HG02852 (cell line): ENCODE measurements around the gene ENDOV.
A peak's percentile ranks its signal among the peaks of the same experiment; 100 is the strongest.

ENCODE experiments used
- ATAC-seq: cut with Tn5 transposase; IDR thresholded peaks from one replicate; pipeline ENCODE4 v1.9.1; 2021; ENCODE audit warnings: mild to moderate bottlenecking, moderate library complexity; ENCODE audit not compliant: unreplicated experiment

ENDOV gene

GRCh38 chr17:80447790-80448189 lies 32.8 kb downstream of the ENDOV start:
- no peak for ATAC-seq

DNA sequence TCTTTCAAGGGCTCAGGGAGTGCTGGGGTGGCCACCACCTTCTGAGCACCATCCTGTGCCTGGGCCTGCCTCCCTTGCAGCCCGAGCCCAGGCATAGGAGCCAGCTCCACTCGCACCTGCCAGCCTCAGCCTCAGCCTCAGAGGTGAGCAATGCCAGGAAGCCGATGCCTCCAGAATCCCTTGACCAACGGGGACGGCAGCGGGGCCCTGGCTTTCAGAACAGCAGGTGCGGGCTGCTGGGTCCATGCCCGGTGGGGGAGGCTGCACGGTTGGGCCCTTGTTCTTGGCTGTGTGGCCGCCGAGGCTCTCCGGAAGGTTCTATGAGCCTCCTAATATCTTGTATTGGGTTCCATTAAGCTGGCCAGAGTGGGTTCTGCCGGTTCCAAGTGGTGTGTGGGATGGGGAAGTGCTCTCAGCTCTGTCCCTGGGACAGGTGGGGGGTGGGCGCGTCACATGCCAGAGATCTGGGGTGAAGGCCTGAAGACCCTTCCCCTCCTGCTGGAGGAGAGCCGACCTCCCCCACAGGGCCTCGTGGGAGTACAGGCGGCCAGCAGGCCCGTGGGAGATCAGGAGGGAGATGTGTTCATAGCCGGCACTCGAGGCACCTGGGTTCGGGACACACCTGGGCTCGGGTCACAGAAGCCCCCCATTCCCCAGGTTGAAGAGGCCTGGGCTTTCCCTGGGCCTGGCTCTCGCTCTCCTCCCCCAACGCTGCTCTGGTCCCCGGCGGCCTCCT lies 34.4 kb downstream of the ENDOV start:
- ATAC-seq, result no peak

DNA sequence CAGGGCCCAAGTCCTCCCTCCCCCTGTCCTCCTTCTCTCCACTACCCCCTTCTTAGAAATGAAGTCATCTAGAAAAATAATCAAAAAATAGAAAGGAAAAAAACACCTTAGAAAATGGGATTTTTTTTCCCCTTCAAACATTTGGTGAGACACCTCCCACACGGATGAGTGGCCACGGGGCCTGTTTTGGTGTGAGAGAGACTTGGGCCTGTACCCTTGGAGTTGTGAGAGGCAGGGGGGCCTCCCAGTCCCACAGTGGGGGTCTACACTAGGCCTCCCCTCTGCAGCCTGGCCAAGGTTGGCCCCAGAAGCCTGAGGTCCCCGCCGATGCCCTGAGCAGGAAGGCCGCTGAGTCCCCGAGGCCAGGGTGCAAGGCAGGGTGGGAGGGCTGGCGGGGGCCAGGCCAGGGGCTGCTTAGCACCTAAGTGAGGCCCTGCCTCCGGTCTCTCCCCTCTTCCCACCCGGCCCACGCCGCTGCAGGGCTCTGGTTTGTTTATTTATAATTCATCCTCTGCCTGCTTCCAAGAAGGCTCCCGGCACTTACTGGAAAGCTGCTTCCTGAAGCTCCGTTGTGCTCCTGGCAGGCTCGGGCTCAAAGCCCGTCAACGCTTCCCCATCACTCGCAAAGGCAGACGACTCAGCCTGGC lies 35.1 kb downstream of the ENDOV start:
- ATAC-seq, result no peak

DNA sequence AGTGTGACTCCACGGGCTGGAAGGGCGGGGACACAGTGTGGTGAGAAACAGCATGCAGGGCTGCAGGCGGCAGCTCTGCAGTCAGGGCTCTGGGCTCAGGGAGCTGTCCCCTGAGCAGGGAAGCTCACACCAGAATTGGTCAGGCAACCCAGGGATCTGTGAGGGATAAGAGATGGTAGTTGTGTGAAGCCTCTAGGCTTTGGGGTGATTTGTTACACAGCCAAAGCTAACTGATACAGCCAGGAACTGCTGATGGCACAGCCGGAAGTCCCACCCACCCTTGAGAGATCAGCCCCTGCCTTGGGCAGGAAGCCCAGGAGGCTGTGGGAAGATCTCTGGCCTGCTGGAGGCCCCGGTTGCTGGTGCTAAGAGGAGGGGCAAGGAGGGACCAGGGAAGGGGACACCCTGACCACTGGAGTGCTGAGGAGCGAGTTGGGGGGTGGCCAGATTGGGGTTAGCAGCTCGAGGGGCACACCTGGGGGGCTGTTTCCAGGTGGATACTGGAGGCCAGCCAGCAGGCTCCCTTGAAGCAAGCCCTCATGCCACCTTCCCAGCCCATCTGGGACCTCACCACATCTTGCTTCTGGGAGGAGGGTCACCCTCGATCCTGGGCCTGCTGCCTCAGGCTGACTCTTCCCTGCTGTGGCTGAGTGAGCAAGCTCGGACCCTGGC lies 36.3 kb downstream of the ENDOV start:
- ATAC-seq, result no peak

DNA sequence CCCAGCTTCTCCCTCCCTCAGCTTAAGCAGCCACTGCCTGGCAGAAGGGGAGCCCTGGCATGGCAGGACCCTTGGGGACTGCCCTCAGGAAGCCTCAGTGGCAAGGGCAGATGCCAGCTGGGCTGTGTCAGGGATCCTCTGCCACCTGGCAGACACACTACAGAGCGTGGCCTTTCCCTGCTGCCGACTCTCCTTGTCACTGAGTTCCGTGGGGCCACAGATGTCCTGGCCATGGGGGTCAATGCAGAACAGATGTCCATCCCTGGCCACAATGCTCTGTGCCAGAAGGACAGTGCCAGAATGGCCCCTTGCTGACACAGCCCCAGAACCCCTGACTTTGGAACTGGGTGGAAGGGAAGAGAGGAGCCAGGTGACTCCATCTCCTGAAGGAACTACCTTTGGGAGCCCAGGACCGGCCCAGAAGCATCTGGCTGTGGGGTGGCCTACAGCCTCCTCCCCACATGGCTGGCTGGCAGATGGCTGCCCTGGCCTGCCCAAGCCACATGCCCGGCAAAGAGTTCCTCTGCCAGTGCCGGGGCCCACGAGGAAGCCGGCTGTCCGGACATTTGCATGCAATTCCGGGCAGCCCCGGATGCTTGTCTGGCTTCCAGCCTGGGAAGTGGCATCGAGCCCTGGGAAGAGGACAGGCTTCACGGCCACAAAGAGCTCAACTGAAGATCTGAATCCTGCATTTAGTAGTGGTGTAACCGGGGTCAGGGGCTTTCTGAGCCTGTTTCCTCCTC lies 37.4 kb downstream of the ENDOV start:
- ATAC-seq, result no peak

GRCh38 chr17:80453126-80453997 lies 38.4 kb downstream of the ENDOV start:
- ATAC-seq, result no peak

- peak; percentile 28 for ATAC-seq
These were observed 39.1 kb downstream of the ENDOV start for GRCh38 chr17:80453998-80454556.

DNA sequence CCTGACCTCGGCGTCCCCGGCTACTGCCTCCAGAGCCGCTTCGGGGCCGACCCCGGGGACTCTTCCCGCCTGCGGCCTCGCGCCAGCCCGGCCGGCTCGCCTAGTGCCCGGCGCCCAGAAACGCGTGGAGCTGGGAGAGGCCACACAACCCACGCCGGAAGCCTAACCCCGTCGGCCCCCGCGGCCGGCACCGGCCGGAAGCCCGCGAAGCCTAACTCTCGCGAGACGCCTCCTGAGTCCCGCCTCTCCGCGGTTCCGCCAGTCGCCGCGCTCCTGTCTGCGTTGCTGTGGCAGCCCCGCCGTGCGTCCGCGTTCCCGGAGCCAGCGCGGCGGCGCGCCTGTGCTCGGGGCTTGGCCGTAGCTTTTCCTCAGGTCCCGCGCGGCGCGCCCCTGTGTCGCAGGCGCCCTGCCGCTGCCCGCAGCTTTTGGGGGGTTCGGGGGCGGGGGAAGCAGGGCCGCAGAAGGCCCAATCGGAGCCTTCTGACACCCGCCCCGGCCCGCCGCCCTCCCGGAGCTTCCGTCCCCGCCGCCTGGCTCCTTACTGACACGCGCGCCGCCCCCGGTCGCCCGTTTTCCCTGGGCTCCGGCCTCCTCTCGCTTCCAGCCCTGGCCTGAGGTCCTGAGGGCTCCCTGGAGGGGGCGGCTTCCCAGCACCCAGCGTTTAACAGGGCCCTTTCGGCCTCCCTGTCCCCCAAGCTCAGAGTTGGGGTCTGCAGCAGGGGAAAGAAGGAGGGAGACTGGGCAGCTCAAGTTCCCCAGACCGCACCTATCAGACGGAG lies 39.8 kb downstream of the ENDOV start:
- ATAC-seq, result peak; percentile 85

DNA sequence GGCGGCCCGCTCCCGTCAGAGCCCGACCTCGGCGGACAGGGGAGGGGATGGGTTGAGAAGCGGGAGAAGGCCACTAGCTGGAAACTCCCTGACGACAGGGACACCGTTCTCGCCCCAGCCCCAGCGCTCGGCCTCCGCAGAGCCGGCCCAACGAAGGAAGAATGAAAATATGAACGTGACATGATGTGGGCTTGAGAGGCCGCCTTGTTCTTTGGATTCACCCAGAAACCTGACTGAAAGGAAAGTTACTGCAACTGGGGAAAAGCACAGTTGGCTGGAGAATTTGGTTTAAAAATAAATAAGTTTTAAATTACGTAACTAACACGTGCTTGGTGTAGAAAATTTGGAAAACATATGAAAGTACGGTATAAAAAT lies 40.4 kb downstream of the ENDOV start:
- no peak for ATAC-seq

- no peak for ATAC-seq
These were observed 40.8 kb downstream of the ENDOV start for GRCh38 chr17:80455784-80456183.

DNA sequence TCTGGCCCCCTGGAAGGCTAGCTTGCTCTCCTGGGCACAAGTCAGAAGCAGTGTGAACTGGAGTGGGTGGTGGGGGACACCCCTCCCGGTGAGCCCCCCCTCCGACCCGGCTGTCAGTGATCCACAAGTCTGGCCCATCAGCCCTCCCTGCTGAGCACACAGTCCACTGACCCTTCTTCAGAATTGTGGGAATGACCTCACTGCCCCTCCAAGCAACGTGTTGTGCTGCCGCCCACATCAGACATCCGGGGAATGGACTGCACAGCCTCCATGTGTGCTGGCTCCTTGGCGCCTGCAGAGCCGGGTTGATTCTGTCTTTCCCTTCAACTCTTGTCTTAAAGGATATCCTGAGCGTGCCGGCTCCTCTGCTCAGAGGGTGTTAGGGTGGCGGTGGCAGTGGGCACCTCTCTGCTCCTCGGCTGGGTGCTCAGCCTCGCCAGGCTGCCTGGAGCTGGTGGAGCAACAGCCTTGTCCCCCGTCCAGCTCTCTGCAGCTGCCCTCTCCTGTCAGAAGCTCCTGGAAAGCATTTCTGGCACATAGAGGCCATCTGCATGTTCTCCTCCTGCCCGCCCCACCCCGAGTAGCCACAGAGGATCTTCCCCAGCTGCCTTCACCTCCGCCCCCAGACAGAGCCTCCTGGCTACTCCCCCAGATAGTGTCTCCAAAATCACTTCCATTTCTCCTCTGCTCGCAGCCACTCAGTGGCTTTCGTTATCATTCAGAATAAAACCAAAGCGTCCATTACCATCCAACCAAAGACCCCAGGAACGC lies 41.7 kb downstream of the ENDOV start:
- ATAC-seq, result no peak

- ATAC-seq, result no peak
These were observed 42.4 kb downstream of the ENDOV start for GRCh38 chr17:80457236-80457856.

DNA sequence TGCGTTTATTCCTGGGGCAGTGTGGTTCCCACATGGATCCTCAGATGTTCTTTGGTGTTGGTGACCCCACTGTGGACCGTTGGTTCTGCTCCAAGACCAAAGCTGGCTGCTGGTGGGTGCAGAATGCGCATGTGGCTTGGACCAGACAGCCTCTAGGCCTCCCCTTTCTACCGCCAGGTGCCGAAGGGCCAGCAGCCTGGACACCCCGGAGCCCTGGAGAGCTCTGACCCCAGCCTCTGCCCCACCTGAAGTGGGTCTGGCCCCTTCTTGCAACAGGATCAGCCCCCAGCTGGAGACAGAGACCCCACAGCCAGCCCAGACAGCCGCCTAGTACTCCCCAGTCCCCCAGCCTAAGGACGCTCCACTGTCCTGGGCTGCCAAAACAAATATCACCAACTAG lies 43.0 kb downstream of the ENDOV start:
- no peak for ATAC-seq

DNA sequence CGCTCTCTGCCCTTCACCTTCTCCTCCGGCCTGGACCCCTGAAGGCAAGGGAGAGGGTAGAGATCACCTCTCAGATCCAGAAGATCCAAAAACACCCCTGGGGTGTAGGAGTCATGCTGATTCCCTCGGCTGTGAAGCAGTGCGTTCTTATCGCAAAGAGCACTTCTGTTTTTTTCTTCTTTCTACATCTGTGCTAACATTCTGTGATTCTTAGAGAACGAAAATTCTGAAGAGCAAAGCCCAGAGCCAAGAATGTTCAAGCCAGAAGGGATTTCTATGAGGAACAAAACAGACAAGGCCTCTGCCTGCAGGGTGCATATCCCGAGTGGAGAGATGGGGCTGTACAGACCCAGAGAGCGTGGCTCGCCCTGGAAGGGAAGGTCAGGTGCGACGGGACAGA lies 44.3 kb downstream of the ENDOV start:
- ATAC-seq, result no peak

- ATAC-seq, result no peak
These were observed 45.5 kb downstream of the ENDOV start for GRCh38 chr17:80460429-80460834.

GRCh38 chr17:80461528-80462160 lies 46.7 kb downstream of the ENDOV start:
- no peak for ATAC-seq

DNA sequence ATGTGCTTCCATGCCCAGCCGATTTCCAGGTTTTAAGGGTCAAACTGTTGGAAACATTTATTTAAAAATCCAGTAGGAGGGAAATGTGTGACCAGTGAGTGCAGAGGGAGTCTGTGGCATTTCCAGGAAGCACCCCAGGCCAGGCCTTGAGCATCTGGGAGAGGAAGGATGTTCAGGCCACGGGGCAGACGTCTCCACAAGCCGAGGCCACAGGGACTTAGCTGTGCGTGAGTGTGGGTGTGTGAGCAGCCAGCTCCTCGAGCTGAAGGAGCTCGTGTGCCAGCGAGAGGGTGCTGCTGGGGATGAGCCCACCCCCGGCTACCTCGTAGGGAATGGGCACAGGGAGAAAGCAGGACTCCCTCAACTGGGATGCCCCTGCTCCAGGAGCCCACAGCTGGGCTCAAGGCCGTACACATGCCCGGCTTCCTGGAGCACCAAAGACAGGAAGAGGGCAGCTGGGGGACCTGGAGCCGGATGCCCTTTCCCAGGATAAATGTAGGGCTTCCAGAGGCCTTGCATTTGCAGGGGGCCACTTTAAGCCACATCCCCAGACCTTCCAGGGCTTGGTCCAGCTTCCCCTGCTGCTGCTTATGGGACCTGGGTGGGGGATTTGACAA lies 48.9 kb downstream of the ENDOV start:
- ATAC-seq, result no peak
